Measurements from ENCODE around the gene CYLD. TPM values are rescaled to one million over a fixed set of nuclear protein-coding genes. Genes with fewer than 3 reads are reported as not detected.

Gene CYLD
- total RNA-seq, 2 donors from 2014 or later = 20.0 to 21.2 TPM

- TF ChIP-seq, protein P1, sequence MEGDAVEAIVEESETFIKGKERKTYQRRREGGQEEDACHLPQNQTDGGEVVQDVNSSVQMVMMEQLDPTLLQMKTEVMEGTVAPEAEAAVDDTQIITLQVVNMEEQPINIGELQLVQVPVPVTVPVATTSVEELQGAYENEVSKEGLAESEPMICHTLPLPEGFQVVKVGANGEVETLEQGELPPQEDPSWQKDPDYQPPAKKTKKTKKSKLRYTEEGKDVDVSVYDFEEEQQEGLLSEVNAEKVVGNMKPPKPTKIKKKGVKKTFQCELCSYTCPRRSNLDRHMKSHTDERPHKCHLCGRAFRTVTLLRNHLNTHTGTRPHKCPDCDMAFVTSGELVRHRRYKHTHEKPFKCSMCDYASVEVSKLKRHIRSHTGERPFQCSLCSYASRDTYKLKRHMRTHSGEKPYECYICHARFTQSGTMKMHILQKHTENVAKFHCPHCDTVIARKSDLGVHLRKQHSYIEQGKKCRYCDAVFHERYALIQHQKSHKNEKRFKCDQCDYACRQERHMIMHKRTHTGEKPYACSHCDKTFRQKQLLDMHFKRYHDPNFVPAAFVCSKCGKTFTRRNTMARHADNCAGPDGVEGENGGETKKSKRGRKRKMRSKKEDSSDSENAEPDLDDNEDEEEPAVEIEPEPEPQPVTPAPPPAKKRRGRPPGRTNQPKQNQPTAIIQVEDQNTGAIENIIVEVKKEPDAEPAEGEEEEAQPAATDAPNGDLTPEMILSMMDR (IDR thresholded peaks at IDR 0.05) = no peak
- no peak overlapping the region for H3K4me3 ChIP-seq
- H3K27ac ChIP-seq = no peak overlapping the region
- DNase-seq (ENCODE audit: low spot score) = peak; percentile 32
- H3K36me3 ChIP-seq = no peaks in the 10 kb centered on the region
- no peaks in the 10 kb centered on the region for H3K27me3 ChIP-seq
- no peaks in the 10 kb centered on the region for H3K9me3 ChIP-seq
- H3K4me1 ChIP-seq = no peaks in the 10 kb centered on the region
These were observed 75.1 kb downstream of the CYLD start for GRCh38 chr16:50816901-50817555.

DNA sequence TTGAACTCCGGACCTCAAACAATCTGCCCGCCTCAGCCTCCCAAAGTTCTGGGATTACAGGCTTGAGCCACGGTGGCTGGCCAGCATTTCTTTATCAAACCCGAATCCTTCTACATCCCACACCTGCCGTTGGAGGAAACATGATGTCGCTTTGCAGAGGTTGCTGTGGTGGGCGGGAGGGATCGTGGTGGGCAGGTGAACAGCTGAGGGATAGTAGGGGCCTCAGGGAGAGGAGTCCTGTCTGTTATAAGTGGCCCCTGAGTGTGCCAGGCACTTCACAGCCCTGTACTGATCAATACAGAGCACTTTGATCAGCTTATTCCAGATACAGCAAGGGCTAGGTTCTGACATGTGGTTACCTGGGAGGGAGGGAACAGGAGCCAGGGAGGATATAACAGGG is 76.5 kb downstream of the CYLD start:
- no peak for DNase-seq (ENCODE audit: low spot score)
- Histone ChIP-seq H3K36me3 (no peaks in the 10 kb centered on the region), H3K9me3 (no peaks in the 10 kb centered on the region), H3K27me3 (no peaks in the 10 kb centered on the region), H3K27ac (no peak overlapping the region), H3K4me3 (no peak overlapping the region), H3K4me1 (no peaks in the 10 kb centered on the region)
- TF ChIP-seq, protein P1 (IDR thresholded peaks at IDR 0.05) = no peak

- no peak for DNase-seq (ENCODE audit: low spot score)
- Histone ChIP-seq H3K9me3 (no peaks in the 10 kb centered on the region), H3K36me3 (no peaks in the 10 kb centered on the region), H3K27ac (no peak overlapping the region), H3K27me3 (no peaks in the 10 kb centered on the region), H3K4me1 (no peaks in the 10 kb centered on the region), H3K4me3 (no peak overlapping the region)
- TF ChIP-seq, protein P1 (IDR thresholded peaks at IDR 0.05) = no peak
These were observed 77.8 kb downstream of the CYLD start for GRCh38 chr16:50819706-50820105.

DNA sequence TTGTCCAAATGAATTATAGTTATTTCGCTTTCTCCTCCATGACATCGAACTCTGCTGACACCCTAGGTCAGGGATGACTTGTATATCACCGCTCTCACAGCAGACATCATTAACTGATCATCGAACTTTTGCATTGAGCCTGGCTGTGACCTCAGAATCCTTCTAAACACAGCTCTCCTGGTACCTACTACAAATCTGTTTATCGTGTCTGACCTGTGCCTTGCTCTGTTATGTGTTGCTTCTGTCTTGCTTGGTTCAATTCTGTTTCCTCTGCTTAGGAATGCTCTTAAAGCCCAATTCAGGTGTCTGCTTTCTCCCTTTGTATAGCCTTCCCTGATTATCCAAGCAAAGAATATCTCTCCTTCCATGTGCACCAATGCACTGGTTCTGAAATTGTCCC is 78.3 kb downstream of the CYLD start:
- no peaks in the 10 kb centered on the region for H3K9me3 ChIP-seq
- DNase-seq (ENCODE audit: low spot score) = no peak
- H3K4me1 ChIP-seq = no peaks in the 10 kb centered on the region
- TF ChIP-seq, protein P1 (IDR thresholded peaks at IDR 0.05) = no peak
- no peak overlapping the region for H3K4me3 ChIP-seq
- no peak overlapping the region for H3K27ac ChIP-seq
- H3K27me3 ChIP-seq = no peaks in the 10 kb centered on the region
- H3K36me3 ChIP-seq = no peaks in the 10 kb centered on the region

GRCh38 chr16:50821586-50821985 is 79.7 kb downstream of the CYLD start:
- H3K36me3 ChIP-seq = no peaks in the 10 kb centered on the region
- H3K27ac ChIP-seq = no peak overlapping the region
- no peaks in the 10 kb centered on the region for H3K27me3 ChIP-seq
- H3K4me1 ChIP-seq = no peaks in the 10 kb centered on the region
- no peak overlapping the region for H3K4me3 ChIP-seq
- DNase-seq (ENCODE audit: low spot score) = no peak
- TF ChIP-seq, protein P1 (IDR thresholded peaks at IDR 0.05) = no peak
- no peaks in the 10 kb centered on the region for H3K9me3 ChIP-seq

DNA sequence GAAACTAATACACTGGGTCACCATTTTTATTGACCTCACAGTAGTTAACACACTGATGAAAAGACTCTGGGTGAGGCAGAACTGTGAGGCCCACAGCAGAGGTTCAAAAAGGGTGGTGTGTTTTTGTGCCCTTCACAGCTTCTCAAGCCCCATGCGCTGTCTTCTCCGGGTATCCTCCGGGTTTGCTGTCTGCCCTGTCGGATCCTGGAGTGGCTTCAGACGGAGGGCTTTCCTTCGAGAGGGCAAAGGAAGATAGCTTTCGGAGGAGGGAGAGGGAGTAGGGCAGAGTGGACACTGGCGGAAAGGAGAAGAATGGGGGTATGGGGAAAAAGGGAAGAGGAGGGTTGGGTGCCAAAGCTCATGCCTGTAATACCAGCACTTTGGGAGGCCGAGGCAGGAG is 80.8 kb downstream of the CYLD start:
- no peaks in the 10 kb centered on the region for H3K27me3 ChIP-seq
- DNase-seq (ENCODE audit: low spot score) = no peak
- H3K9me3 ChIP-seq = no peaks in the 10 kb centered on the region
- H3K4me3 ChIP-seq = no peak overlapping the region
- H3K4me1 ChIP-seq = no peaks in the 10 kb centered on the region
- no peak overlapping the region for H3K27ac ChIP-seq
- H3K36me3 ChIP-seq = no peaks in the 10 kb centered on the region
- TF ChIP-seq, protein P1 (IDR thresholded peaks at IDR 0.05) = no peak

All from right atrium auricular region (tissue), 2 donors.